ENCODE measurements around the gene PDE4A. TPM values are rescaled to one million over a fixed set of nuclear protein-coding genes. Genes with fewer than 3 reads are reported as not detected.

The PDE4A gene
- total and polyA plus RNA-seq, 2 of the 13 experiments (the other 11 are each of a cell fraction or from before 2014, with no cell fraction given), result 1.1 to 4.1 TPM

DNA sequence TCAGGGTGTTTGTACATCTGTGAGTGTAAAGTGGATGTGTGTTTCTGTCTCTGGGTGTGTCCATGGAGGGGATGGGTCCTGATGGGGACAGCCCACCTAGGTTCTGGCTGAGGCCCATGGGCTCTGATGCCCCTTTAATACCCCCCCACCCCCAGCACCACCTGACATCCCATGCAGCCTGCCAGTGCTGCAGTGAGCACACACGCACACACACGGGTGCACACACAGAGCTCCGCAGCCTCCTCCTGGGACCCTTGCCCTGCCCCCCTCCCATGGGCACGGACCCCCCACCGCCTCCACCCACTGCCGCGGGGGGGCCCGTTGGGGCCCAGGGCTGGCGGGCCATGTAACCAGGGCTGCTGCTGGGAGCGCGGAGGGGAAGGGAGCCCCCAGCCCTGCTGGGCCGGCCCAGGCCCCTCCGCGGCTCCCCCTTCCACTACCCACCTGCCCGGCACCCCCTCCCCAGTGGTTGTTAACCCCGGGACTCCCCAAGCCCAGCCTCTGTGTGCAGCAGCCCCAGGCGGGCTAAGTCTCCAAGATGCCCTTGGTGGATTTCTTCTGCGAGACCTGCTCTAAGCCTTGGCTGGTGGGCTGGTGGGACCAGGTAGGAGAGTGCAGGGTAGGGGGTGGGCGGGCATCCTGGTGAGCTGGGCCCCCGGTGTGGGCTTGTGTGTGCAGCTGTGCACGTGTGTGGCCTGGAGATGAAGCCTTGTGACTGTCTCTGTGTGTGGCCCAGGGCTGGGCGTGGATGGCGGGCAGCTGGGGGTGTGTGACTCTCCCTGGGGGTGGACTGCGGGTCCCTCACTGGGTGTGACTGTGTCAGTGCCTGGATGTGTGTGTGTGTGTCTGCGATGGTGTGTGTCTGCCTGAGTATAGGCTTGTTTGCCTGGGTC lies 32.6 kb downstream of the PDE4A start:
- intact Hi-C loops (cut with micrococcal nuclease; ENCODE audit: unreplicated experiment) (no loop called here), in situ Hi-C loops (cut with HindIII; ENCODE audit: extremely low pct_ligation_motif_present, low pct_unique_long_range_greater_than_20kb) (no loop called here)
- no peak overlapping the region for H3K4me2 ChIP-seq (ENCODE audit: low read depth, low read length)
- H2AFZ ChIP-seq (ENCODE audit: low read length), result no peak overlapping the region
- H3K36me3 ChIP-seq (replicated peaks in 1 of 2; ENCODE audit: control insufficient read depth in 1 of 2, insufficient read depth in 2 of 2, low read length in 2 of 2), result no peaks in the 10 kb centered on the region; a peak in 1 of 5 replicates
- H3K4me3 ChIP-seq (replicated peaks in 1 of 3; ENCODE audit: insufficient read depth in 1 of 3, low read depth in 2 of 3, low read length in 3 of 3), result no peak overlapping the region
- DNase-seq (ENCODE audit: low spot score) (no peak), ATAC-seq (no peak), FAIRE-seq (no peak)
- H4K20me1 ChIP-seq (ENCODE audit: insufficient read depth, low read length), result no peaks in the 10 kb centered on the region
- no TSS peak for BruUV-seq (replicated peaks)
- H3K4me1 ChIP-seq (ENCODE audit: insufficient read depth, low read length), result no peaks in the 10 kb centered on the region
- no peak overlapping the region for H3K9ac ChIP-seq (ENCODE audit: insufficient read depth, low read depth, low read length)
- ChIA-PET CTCF (ENCODE audit: low intra/inter-chr PET ratio, low total read pairs) (no interaction called here), POLR2A (no interaction called here)
- no peaks in the 10 kb centered on the region for H3K27me3 ChIP-seq (ENCODE audit: control insufficient read depth in 1 of 2, insufficient read depth in 2 of 2, low read length in 2 of 2)
- no peak overlapping the region for H3K27ac ChIP-seq (ENCODE audit: extremely low read length, insufficient read depth, low read length)
- 97% methylated on average over 6 of the region's 25 CpGs for WGBS (ENCODE audit: low lambda C conversion rate)
- H3K9me3 ChIP-seq (ENCODE audit: low read length), result no peaks in the 10 kb centered on the region
- no peaks in the 10 kb centered on the region for H3K79me2 ChIP-seq (ENCODE audit: insufficient read depth, low read length)
- TF ChIP-seq ZMYM2 (CRISPR knock-in tag; IDR thresholded peaks at IDR 0.05) (no peak), AKAP8 (CRISPR knock-in tag; IDR thresholded peaks at IDR 0.05) (no peak)
- TF ChIP-seq, protein P1, sequence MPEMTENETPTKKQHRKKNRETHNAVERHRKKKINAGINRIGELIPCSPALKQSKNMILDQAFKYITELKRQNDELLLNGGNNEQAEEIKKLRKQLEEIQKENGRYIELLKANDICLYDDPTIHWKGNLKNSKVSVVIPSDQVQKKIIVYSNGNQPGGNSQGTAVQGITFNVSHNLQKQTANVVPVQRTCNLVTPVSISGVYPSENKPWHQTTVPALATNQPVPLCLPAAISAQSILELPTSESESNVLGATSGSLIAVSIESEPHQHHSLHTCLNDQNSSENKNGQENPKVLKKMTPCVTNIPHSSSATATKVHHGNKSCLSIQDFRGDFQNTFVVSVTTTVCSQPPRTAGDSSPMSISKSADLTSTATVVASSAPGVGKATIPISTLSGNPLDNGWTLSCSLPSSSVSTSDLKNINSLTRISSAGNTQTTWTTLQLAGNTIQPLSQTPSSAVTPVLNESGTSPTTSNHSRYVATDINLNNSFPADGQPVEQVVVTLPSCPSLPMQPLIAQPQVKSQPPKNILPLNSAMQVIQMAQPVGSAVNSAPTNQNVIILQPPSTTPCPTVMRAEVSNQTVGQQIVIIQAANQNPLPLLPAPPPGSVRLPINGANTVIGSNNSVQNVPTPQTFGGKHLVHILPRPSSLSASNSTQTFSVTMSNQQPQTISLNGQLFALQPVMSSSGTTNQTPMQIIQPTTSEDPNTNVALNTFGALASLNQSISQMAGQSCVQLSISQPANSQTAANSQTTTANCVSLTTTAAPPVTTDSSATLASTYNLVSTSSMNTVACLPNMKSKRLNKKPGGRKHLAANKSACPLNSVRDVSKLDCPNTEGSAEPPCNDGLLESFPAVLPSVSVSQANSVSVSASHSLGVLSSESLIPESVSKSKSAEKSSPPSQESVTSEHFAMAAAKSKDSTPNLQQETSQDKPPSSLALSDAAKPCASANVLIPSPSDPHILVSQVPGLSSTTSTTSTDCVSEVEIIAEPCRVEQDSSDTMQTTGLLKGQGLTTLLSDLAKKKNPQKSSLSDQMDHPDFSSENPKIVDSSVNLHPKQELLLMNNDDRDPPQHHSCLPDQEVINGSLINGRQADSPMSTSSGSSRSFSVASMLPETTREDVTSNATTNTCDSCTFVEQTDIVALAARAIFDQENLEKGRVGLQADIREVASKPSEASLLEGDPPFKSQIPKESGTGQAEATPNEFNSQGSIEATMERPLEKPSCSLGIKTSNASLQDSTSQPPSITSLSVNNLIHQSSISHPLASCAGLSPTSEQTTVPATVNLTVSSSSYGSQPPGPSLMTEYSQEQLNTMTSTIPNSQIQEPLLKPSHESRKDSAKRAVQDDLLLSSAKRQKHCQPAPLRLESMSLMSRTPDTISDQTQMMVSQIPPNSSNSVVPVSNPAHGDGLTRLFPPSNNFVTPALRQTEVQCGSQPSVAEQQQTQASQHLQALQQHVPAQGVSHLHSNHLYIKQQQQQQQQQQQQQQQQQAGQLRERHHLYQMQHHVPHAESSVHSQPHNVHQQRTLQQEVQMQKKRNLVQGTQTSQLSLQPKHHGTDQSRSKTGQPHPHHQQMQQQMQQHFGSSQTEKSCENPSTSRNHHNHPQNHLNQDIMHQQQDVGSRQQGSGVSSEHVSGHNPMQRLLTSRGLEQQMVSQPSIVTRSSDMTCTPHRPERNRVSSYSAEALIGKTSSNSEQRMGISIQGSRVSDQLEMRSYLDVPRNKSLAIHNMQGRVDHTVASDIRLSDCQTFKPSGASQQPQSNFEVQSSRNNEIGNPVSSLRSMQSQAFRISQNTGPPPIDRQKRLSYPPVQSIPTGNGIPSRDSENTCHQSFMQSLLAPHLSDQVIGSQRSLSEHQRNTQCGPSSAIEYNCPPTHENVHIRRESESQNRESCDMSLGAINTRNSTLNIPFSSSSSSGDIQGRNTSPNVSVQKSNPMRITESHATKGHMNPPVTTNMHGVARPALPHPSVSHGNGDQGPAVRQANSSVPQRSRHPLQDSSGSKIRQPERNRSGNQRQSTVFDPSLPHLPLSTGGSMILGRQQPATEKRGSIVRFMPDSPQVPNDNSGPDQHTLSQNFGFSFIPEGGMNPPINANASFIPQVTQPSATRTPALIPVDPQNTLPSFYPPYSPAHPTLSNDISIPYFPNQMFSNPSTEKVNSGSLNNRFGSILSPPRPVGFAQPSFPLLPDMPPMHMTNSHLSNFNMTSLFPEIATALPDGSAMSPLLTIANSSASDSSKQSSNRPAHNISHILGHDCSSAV (CRISPR knock-in tag; IDR thresholded peaks at IDR 0.05; ENCODE audit: borderline replicate concordance), result no peak
- TF ChIP-seq, protein P2, sequence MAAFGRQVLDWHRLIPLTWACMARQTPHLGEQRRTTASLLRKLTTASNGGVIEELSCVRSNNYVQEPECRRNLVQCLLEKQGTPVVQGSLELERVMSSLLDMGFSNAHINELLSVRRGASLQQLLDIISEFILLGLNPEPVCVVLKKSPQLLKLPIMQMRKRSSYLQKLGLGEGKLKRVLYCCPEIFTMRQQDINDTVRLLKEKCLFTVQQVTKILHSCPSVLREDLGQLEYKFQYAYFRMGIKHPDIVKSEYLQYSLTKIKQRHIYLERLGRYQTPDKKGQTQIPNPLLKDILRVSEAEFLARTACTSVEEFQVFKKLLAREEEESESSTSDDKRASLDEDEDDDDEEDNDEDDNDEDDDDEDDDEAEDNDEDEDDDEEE (CRISPR knock-in tag; IDR thresholded peaks at IDR 0.05), result no peak
- TF ChIP-seq, protein P3, sequence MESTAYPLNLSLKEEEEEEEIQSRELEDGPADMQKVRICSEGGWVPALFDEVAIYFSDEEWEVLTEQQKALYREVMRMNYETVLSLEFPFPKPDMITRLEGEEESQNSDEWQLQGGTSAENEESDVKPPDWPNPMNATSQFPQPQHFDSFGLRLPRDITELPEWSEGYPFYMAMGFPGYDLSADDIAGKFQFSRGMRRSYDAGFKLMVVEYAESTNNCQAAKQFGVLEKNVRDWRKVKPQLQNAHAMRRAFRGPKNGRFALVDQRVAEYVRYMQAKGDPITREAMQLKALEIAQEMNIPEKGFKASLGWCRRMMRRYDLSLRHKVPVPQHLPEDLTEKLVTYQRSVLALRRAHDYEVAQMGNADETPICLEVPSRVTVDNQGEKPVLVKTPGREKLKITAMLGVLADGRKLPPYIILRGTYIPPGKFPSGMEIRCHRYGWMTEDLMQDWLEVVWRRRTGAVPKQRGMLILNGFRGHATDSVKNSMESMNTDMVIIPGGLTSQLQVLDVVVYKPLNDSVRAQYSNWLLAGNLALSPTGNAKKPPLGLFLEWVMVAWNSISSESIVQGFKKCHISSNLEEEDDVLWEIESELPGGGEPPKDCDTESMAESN (CRISPR knock-in tag; conservative IDR thresholded peaks at IDR 0.05), result no peak
- TF ChIP-seq, protein P4, sequence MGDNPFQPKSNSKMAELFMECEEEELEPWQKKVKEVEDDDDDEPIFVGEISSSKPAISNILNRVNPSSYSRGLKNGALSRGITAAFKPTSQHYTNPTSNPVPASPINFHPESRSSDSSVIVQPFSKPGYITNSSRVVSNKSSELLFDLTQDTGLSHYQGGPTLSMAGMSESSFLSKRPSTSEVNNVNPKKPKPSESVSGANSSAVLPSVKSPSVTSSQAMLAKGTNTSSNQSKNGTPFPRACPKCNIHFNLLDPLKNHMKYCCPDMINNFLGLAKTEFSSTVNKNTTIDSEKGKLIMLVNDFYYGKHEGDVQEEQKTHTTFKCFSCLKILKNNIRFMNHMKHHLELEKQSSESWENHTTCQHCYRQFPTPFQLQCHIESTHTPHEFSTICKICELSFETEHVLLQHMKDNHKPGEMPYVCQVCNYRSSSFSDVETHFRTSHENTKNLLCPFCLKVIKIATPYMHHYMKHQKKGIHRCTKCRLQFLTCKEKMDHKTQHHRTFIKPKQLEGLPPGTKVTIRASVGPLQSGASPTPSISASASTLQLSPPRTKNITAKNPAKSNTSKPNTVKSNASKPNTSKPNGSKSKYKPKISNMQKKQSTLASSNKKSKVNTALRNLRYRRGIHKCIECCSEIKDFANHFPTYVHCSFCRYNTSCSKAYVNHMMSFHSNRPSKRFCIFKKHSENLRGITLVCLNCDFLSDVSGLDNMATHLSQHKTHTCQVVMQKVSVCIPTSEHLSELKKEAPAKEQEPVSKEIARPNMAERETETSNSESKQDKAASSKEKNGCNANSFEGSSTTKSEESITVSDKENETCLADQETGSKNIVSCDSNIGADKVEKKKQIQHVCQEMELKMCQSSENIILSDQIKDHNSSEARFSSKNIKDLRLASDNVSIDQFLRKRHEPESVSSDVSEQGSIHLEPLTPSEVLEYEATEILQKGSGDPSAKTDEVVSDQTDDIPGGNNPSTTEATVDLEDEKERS (CRISPR knock-in tag; IDR thresholded peaks at IDR 0.05), result no peak
- TF ChIP-seq, protein P5, sequence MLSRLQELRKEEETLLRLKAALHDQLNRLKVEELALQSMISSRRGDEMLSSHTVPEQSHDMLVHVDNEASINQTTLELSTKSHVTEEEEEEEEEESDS (CRISPR knock-in tag; IDR thresholded peaks at IDR 0.05; ENCODE audit: borderline replicate concordance), result no peak
